Measurements from ENCODE around the gene SLCO4A1. TPM values are rescaled to one million over a fixed set of nuclear protein-coding genes. Genes with fewer than 3 reads are reported as not detected.

SLCO4A1 gene
- total and polyA plus RNA-seq, 2 donors (not counting 3 experiments of a cell fraction or from before 2014, with no cell fraction given) = 1.4 to 4.1 TPM

- BruUV-seq (replicated peaks) = no TSS peak
- no peak for FAIRE-seq
- Histone ChIP-seq H3K4me3 (replicated peaks in 1 of 3; ENCODE audit: insufficient read depth in 1 of 3, low read depth in 1 of 3, low read length in 3 of 3) (no peak overlapping the region), H3K4me2 (ENCODE audit: insufficient read depth, low read length) (no peak overlapping the region), H3K9me1 (replicated peaks; ENCODE audit: control insufficient read depth, extremely low read depth, insufficient read depth, low read length) (no peaks in the 10 kb centered on the region), H3K27ac (ENCODE audit: insufficient read depth, low read depth, low read length) (no peak overlapping the region), H3K27me3 (ENCODE audit: control insufficient read depth in 2 of 2, insufficient read depth in 2 of 2, low read length in 2 of 2) (peaks cover 4 to 26% of the 10 kb centered on the region in 2 experiments), H3K9ac (replicated peaks; ENCODE audit: extremely low read depth, insufficient read depth, low read length) (no peak overlapping the region), H3K4me1 (ENCODE audit: control insufficient read depth, extremely low read depth, insufficient read depth, low read length) (no peaks in the 10 kb centered on the region), H3K79me2 (ENCODE audit: control insufficient read depth, insufficient read depth, low read length) (no peaks in the 10 kb centered on the region), H4K20me1 (replicated peaks; ENCODE audit: control insufficient read depth, extremely low read depth, insufficient read depth, low read length) (no peaks in the 10 kb centered on the region), H3K36me3 (ENCODE audit: control insufficient read depth in 2 of 2, extremely low read depth in 1 of 2, insufficient read depth in 2 of 2, low read length in 2 of 2) (no peaks in the 10 kb centered on the region), H2AFZ (ENCODE audit: low read depth, low read length) (no peak overlapping the region), H3K9me3 (replicated peaks; ENCODE audit: control insufficient read depth, insufficient read depth, low read length) (no peaks in the 10 kb centered on the region)
- intact Hi-C loops (cut with micrococcal nuclease) (no loop called here), dilution Hi-C loops (cut with MboI; ENCODE audit: extremely low pct_ligation_motif_present, low sequenced_read_pairs) (no loop called here)
- TF ChIP-seq POLR2AphosphoS5 (IDR thresholded peaks at IDR 0.05; ENCODE audit: insufficient read depth, low read depth, low read length) (no peak), POLR2A (IDR thresholded peaks at IDR 0.05; ENCODE audit: low read depth, low read length) (no peak), MYC (IDR thresholded peaks at IDR 0.05; ENCODE audit: low read depth, low read length) (no peak), EZH2 (IDR thresholded peaks at IDR 0.05; ENCODE audit: borderline replicate concordance, low read depth, low read length, severe bottlenecking) (no peak), GATA2 (IDR thresholded peaks at IDR 0.05; ENCODE audit: insufficient read depth, insufficient read length, low read depth, low read length) (no peak), JUN (IDR thresholded peaks at IDR 0.05; ENCODE audit: borderline replicate concordance, insufficient read depth, insufficient read length, low read depth) (no peak), CTCF (IDR thresholded peaks at IDR 0.05; ENCODE audit: extremely low read depth in 1 of 2, insufficient read depth in 1 of 2, low read depth in 1 of 2, low read length in 2 of 2) (no peak), FOS (IDR thresholded peaks at IDR 0.05; ENCODE audit: borderline replicate concordance, insufficient read depth, low read length) (no peak), MAX (IDR thresholded peaks at IDR 0.05; ENCODE audit: insufficient read depth, insufficient read length) (no peak)
- ChIA-PET CTCF (interaction anchor here (0.7 to 1.8 kb wide), 3 partner anchors 12 to 97 kb away, joined by 3 to 6 read pairs (median 3); no protein-coding TSS in a partner anchor), POLR2A (no interaction called here)
- DNase-seq (ENCODE audit: low read depth, low spot score) = no peak
These were observed 68.8 kb downstream of the SLCO4A1 start for GRCh38 chr20:62710886-62711702.
